SK-N-SH treated with all-trans-retinoic acid at 6 μM for 48 hours (cell line): Measurements from ENCODE around the gene ARHGAP15.

Experiments used
- ARNTL ChIP-seq: fragments of 450-650 bp; formaldehyde crosslinking; IDR thresholded peaks from 2 replicates; pipeline ENCODE4 v1.5.0; 2020; ENCODE audit warnings: low read depth, mild to moderate bottlenecking, moderate library complexity, borderline replicate concordance
- BACH2 ChIP-seq: fragments of 250-450 bp; sonication (Bioruptor Pico); IDR thresholded peaks from 2 replicates; pipeline ENCODE4 v1.9.0; 2021; ENCODE audit warnings: mild to moderate bottlenecking, borderline replicate concordance
- CREB5 ChIP-seq: fragments of 250-450 bp; sonication (Bioruptor Pico); IDR thresholded peaks from 2 replicates; pipeline ENCODE4 v1.5.1; 2020; ENCODE audit warnings: low read depth, mild to moderate bottlenecking, moderate library complexity
- CSDC2 ChIP-seq: fragments of 250-450 bp; sonication (Bioruptor Pico); IDR thresholded peaks from 2 replicates; pipeline ENCODE4 v1.5.0; 2020; ENCODE audit warnings: mild to moderate bottlenecking, moderate library complexity
- CSRNP3 ChIP-seq: fragments of 250-450 bp; sonication (Bioruptor Pico); IDR thresholded peaks from 2 replicates; pipeline ENCODE4 v1.5.1; 2021; ENCODE audit warnings: mild to moderate bottlenecking, moderate library complexity
- GLIS3 ChIP-seq: fragments of 250-450 bp; sonication (Bioruptor Pico); IDR thresholded peaks from 2 replicates; pipeline ENCODE4 v1.5.0; 2020; ENCODE audit warnings: mild to moderate bottlenecking, moderate library complexity
- OSR1 ChIP-seq: fragments of 250-450 bp; sonication (Bioruptor Pico); IDR thresholded peaks from 2 replicates; pipeline ENCODE4 v1.8.0; 2022; ENCODE audit warnings: moderate library complexity, mild to moderate bottlenecking, inconsistent platforms
- PPARA ChIP-seq: fragments of 250-450 bp; sonication (Bioruptor Pico); IDR thresholded peaks from 2 replicates; pipeline ENCODE4 v1.5.0; 2020; ENCODE audit warnings: mild to moderate bottlenecking, borderline replicate concordance
- SNAI2 ChIP-seq: fragments of 250-450 bp; sonication (Bioruptor Pico); IDR thresholded peaks from 2 replicates; pipeline ENCODE4 v1.5.0; 2020; ENCODE audit warnings: mild to moderate bottlenecking, moderate library complexity
- TCF4 ChIP-seq: fragments of 250-450 bp; sonication (Bioruptor Pico); IDR thresholded peaks from 2 replicates; pipeline ENCODE4 v1.8.0; 2021; ENCODE audit warnings: mild to moderate bottlenecking, moderate library complexity, borderline replicate concordance
- TOX ChIP-seq: fragments of 250-450 bp; sonication (Bioruptor Pico); IDR thresholded peaks from 2 replicates; pipeline ENCODE4 v1.8.0; 2021; ENCODE audit warnings: mild to moderate bottlenecking, moderate library complexity, borderline replicate concordance
- ZFP30 ChIP-seq: fragments of 450-650 bp; formaldehyde crosslinking; IDR thresholded peaks from 2 replicates; pipeline ENCODE4 v1.5.0; 2022; ENCODE audit warnings: mild to moderate bottlenecking, moderate library complexity
- ZNF8 ChIP-seq: fragments of 450-650 bp; formaldehyde crosslinking; IDR thresholded peaks from 2 replicates; pipeline ENCODE4 v1.5.0; 2020; ENCODE audit warnings: mild to moderate bottlenecking, moderate library complexity
- TF ChIP-seq, protein P1 (sequence below): fragments of 250-450 bp; sonication (Bioruptor Pico); IDR thresholded peaks from 2 replicates; pipeline ENCODE4 v1.8.0; 2020; ENCODE audit warnings: mild to moderate bottlenecking, moderate library complexity, borderline replicate concordance

- TF ChIP-seq BACH2 (CRISPR knock-in tag) (no peak), SNAI2 (no peak), ARNTL (CRISPR knock-in tag) (no peak), ZFP30 (CRISPR knock-in tag) (no peak), PPARA (CRISPR knock-in tag) (no peak), ZNF8 (CRISPR knock-in tag) (no peak), GLIS3 (CRISPR knock-in tag) (no peak), CSDC2 (CRISPR knock-in tag) (no peak), TOX (CRISPR knock-in tag) (no peak), CSRNP3 (CRISPR knock-in tag) (no peak), OSR1 (CRISPR knock-in tag) (no peak), TCF4 (no peak), CREB5 (no peak)
- TF ChIP-seq, protein P1, sequence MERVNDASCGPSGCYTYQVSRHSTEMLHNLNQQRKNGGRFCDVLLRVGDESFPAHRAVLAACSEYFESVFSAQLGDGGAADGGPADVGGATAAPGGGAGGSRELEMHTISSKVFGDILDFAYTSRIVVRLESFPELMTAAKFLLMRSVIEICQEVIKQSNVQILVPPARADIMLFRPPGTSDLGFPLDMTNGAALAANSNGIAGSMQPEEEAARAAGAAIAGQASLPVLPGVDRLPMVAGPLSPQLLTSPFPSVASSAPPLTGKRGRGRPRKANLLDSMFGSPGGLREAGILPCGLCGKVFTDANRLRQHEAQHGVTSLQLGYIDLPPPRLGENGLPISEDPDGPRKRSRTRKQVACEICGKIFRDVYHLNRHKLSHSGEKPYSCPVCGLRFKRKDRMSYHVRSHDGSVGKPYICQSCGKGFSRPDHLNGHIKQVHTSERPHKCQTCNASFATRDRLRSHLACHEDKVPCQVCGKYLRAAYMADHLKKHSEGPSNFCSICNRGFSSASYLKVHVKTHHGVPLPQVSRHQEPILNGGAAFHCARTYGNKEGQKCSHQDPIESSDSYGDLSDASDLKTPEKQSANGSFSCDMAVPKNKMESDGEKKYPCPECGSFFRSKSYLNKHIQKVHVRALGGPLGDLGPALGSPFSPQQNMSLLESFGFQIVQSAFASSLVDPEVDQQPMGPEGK (CRISPR knock-in tag): no peak
Observed at GRCh38 chr2:143808166-143808565, 678.9 kb downstream of the ARHGAP15 start.
